NCI-H1436 (cell line): ENCODE measurements around the gene ZNF335.

Experiments
- DNase-seq: peaks from one replicate; lab custom pipeline; 2025; lab: John Stamatoyannopoulos, UW

ZNF335 gene

DNA sequence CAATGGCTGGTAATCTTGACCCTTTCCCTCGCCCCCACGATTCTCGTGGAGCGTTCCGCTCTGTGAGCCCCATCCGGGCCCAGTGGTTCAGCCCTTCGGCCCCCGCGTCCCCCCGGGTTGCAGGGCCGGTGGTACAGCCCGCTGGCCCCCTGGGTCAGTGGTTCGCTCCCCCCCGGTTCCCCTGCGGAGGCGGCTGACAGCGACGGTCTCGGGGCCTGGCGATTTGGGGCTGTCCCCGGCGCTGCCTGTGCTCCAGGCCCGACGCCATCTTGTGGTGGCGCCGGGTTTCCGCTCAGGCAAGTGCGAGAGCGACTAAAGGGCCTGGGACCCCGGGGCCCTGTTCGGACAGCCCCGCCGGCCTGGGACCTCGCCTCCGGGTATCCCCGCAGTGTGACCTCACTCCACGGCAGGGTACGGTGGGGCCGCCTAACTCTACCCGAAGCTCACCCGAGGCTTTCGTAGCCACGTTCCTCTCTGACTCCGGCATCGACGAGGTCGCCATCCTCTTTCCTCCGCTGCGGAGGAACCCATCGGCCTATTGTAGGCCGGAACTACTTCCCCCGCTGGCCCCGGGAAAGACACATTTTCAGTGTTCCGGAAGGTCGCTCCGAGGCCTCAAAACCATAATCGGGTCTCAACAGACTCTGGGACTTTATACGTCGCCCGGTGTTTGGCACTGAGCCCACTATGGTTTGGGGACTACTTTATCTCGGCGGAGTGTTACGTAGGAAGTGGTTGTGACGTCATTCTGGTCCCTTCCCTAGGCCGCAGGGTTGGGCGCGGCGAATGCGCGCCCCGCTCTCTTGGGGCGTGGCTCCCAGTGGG, at the start of gene ZNF335:
Gene ZNF335 (minus strand): TSS at position 529 of the 825 bp plus-strand sequence. CDS start 793 bp downstream, outside the sequence.
- peak; percentile 91 for DNase-seq

DNA sequence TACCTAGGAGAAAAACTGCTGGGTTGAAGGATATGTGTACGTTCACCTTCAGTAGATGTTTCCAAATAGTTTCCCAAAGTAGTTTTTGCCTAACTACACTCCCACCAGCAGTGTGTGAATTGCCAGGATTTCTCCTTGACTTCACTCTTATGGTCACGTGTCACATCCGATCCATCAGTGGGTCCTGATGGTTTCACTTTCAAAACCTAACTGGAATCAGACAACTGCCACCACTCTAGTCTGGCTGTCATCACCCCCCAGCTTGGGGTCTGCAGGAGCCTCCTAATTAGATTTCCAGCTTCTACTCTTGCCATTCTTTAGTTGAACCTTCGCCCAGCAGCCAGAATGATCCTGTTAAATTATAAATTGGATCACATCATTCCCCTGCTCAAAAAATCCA, 48.6 kb upstream of the ZNF335 start:
- no peak for DNase-seq

- no peak for DNase-seq
Observed at GRCh38 chr20:46018611-46019010, 46.6 kb upstream of the ZNF335 start.

DNA sequence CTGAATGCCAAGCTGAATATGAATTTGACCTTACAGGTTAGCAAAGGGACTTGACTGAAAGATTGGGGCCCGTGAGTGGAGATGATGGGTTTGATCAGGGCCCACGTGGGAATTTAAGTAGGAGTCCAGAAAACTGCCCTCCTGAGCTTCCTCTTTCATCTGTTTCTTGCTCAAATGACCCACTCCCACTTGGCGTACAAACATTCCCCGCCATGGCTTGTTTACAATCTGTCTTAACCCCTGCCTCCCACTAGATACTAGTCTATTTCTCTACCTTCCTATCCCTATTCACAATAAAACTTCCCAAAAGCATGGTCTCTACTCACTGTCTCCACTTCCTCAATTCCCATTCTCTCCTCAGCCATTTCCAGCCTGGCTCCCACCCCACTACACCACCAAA, 46.1 kb upstream of the ZNF335 start:
- no peak for DNase-seq

GRCh38 chr20:46017272-46017671, 45.3 kb upstream of the ZNF335 start:
- no peak for DNase-seq

GRCh38 chr20:46014517-46015396, 42.8 kb upstream of the ZNF335 start:
- DNase-seq: no peak

GRCh38 chr20:46013829-46014516, 42.0 kb upstream of the ZNF335 start:
- DNase-seq: peak; percentile 81

DNA sequence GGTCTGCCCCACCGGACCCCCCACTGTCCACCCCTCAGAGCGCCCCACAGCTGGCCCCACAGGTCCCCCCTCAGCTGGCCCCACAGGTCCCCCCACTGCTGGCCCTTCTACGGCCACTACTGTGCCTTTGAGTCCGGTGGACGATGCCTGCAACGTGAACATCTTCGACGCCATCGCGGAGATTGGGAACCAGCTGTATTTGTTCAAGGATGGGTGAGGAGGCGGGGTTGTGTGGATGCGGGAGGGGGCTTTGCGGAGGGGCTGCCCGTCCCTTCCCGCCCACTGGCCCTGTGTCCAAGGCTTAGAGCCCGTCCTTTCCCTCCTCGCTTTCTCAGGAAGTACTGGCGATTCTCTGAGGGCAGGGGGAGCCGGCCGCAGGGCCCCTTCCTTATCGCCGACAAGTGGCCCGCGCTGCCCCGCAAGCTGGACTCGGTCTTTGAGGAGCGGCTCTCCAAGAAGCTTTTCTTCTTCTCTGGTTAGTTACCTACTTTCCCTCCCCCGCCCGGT, 41.4 kb upstream of the ZNF335 start:
- DNase-seq: no peak

- no peak for DNase-seq
Observed at GRCh38 chr20:46012921-46013320, 40.9 kb upstream of the ZNF335 start.

- DNase-seq: no peak
Observed at GRCh38 chr20:46011631-46012482, 39.9 kb upstream of the ZNF335 start.

- no peak for DNase-seq
Observed at GRCh38 chr20:46010491-46011391, 38.7 kb upstream of the ZNF335 start.

- no peak for DNase-seq
Observed at GRCh38 chr20:46009816-46010215, 37.8 kb upstream of the ZNF335 start.

- DNase-seq: no peak
Observed at GRCh38 chr20:46007671-46008070, 35.7 kb upstream of the ZNF335 start.

DNA sequence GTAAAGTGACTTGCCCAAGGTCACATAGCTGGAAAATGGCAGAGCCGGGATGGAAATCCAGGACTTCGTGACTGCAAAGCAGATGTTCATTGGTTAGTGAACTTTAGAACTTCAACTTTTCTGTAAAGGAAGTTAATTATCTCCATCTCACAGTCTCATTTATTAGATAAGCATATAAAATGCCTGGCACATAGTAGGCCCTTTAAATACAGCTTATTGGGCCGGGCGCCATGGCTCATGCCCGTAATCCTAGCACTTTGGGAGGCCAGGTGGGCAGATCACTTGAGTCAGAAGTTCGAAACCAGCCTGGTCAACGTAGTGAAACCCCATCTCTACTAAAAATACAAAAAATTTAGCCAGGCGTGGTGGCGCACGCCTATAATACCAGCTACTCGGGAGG, 35.0 kb upstream of the ZNF335 start:
- DNase-seq: no peak

DNA sequence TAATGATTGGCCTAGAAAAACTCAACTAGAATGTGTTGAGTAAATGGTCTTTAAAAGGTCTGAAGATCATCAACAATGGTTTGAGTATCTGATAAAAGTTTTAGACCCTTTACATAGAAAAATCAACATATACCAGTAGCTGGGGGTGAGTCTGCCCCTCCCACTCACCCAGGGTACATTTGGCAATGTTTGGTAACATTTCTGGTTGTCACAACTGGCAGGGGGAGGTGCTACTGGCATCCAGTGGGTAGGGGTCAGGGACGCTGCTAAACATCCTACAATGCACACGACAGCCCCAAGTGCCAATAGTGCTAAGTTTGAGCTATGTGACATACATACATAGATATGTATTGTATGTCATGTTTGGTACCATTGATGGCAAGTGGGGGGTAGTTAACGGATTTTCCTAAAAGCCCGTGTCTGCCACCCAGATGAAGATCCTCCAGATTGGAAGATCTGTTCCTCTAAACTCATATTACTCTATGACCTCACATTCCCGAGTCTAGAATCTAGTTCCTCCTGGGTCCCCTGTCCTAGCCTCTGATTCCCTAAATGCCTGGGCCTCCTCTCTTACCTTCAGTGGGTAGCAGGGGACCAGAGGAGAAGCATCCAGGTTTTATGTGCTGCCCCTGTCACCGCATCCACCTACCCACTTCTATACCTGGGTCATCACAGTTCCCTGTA, 34.2 kb upstream of the ZNF335 start:
- no peak for DNase-seq

DNA sequence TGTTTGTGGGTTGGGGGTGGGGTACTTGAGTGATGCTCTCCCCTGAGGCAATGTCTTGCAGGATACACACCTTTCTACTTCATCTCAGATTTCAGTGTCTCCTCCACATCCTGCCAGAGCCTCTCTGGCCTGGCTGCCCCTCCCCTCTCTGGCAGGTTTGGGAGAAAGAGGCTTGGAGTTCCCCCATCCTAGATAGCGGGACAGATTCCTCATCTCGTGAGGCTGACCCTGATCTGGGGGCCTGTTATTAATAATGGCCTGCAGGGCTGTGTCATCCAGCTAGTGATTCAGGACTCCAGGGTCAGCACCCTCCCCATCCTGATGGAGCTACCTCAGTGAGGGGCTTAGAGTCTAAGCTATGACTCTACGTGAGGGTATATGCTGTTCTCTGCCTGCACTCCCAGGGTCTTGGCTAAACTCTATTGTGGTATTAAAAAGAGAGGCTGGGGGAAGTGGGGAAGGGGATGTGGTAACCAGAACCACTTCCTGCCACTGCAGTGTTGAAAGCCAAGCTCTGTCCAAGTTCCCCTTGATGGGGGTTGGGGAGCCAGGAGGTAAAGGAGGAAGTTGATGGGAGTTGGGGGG, 33.0 kb upstream of the ZNF335 start:
- DNase-seq: peak; percentile 29

- DNase-seq: no peak
Observed at GRCh38 chr20:46004187-46004586, 32.2 kb upstream of the ZNF335 start.

DNA sequence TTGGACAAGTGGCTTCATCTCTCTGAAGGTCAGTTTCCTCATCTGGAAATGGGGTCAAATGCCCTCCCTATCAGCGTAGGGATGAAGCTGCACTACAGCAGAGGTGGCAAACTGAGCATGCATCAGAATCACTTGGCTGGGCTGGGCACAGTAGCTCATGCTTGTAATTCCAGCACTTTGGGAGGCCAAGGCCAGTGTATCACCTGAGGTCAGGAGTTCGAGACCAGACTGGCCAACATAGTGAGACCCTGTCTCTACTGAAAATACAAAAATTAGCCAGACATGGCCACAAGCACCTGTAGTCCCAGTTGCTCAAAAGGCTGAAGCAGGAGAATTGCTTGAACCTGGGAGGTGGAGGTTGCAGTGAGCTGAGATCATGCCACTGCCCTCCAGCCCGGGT, 30.0 kb upstream of the ZNF335 start:
- DNase-seq: no peak

- no peak for DNase-seq
Observed at GRCh38 chr20:46001498-46001897, 29.5 kb upstream of the ZNF335 start.
